PC-3 (cell line): ENCODE measurements around the gene FEN1. TPM values are rescaled to one million over a fixed set of nuclear protein-coding genes. Genes with fewer than 3 reads are reported as not detected.

Experiments used
- ATAC-seq: fragments of 200-7000 bp; cut with Tn5 transposase; 2 replicates; pipeline ENCODE4 v1.9.1; 2020; ENCODE audit warnings: mild to moderate bottlenecking, moderate library complexity
- BruUV-seq: library from RNA; stranded (reverse); fragments of 400-500 nt; replicated peaks from 2 replicates; lab custom pipeline; 2021; lab: Mats Ljungman, UMichigan
- CTCF ChIA-PET: fragments of 300-600 bp; sonication (Branson Sonifier 250); formaldehyde crosslinking; loops from one replicate; lab custom pipeline; 2022; ENCODE audit warnings: antibody characterized with exemption; lab: Charles Lee
- POLR2A ChIA-PET: fragments of 300-600 bp; sonication (Branson Sonifier 250); formaldehyde crosslinking; loops from one replicate; lab custom pipeline; 2022; ENCODE audit warnings: antibody characterized with exemption; ENCODE audit not compliant: unreplicated experiment; lab: Charles Lee
- DNase-seq: peaks from one replicate; pipeline ENCODE4 v3.0.0-alpha.2; 2015
- H2AFZ ChIP-seq: fragments of 300-600 bp; sonication (generic); 2 replicates; pipeline ENCODE4 v1.6.0; 2016; ENCODE audit warnings: antibody characterized with exemption, low read length
- H3F3A ChIP-seq: fragments of 300-600 bp; sonication (generic); one replicate; pipeline ENCODE4 v1.6.0; 2017; ENCODE audit warnings: antibody characterized with exemption, low read length, control low read depth, mild to moderate bottlenecking; ENCODE audit not compliant: unreplicated experiment
- H3K27ac ChIP-seq: fragments of 300-600 bp; sonication (generic); 2 replicates; pipeline ENCODE4 v1.5.1; 2016; ENCODE audit warnings: mild to moderate bottlenecking, low read length
- H3K27me3 ChIP-seq: fragments of 300-600 bp; sonication (generic); 2 replicates; pipeline ENCODE4 v1.6.1; 2016; ENCODE audit warnings: low read length, mixed read lengths
- H3K36me3 ChIP-seq: fragments of 300-600 bp; sonication (generic); 2 replicates; pipeline ENCODE4 v1.6.1; 2016; ENCODE audit warnings: low read depth, mixed run types, low read length, mixed read lengths
- H3K4me1 ChIP-seq: fragments of 300-600 bp; sonication (generic); 2 replicates; pipeline ENCODE4 v1.5.1; 2016; ENCODE audit warnings: low read length; ENCODE audit not compliant: insufficient read depth
- H3K4me2 ChIP-seq: fragments of 300-600 bp; sonication (generic); 2 replicates; pipeline ENCODE4 v1.6.0; 2016; ENCODE audit warnings: low read length
- H3K4me3 ChIP-seq: fragments of 300-600 bp; sonication (generic); 2 replicates; pipeline ENCODE4 v1.5.1; 2016; ENCODE audit warnings: mild to moderate bottlenecking, low read length, mixed read lengths
- H3K79me2 ChIP-seq: fragments of 300-600 bp; sonication (generic); 2 replicates; pipeline ENCODE4 v1.6.1; 2017; ENCODE audit warnings: low read length, mixed read lengths
- H3K9ac ChIP-seq: fragments of 300-600 bp; sonication (generic); 2 replicates; pipeline ENCODE4 v1.6.0; 2016; ENCODE audit warnings: mild to moderate bottlenecking, low read length
- H3K9me2 ChIP-seq: fragments of 300-600 bp; sonication (generic); replicated peaks from 2 replicates; pipeline ENCODE4 v1.6.1; 2016; ENCODE audit warnings: mixed run types, low read length, mixed read lengths
- H3K9me3 ChIP-seq: fragments of 300-600 bp; sonication (generic); 2 replicates; pipeline ENCODE4 v1.6.1; 2016; ENCODE audit warnings: low read length, mixed read lengths
- H4K20me1 ChIP-seq: fragments of 300-600 bp; sonication (generic); 2 replicates; pipeline ENCODE4 v1.6.1; 2016; ENCODE audit warnings: low read length, mixed read lengths
- EZH2 ChIP-seq: fragments of 300-600 bp; sonication (generic); IDR thresholded peaks from one replicate; pipeline ENCODE4 v1.6.1; 2017; ENCODE audit warnings: antibody characterized with exemption, mild to moderate bottlenecking, low read length; ENCODE audit not compliant: unreplicated experiment
- EZH2phosphoT487 ChIP-seq: fragments of 300-600 bp; sonication (generic); IDR thresholded peaks from 2 replicates; pipeline ENCODE4 v1.6.1; 2018; ENCODE audit warnings: mild to moderate bottlenecking, antibody characterized with exemption, low read length, borderline replicate concordance
- intact Hi-C: fragments of 100-400 bp; cut with micrococcal nuclease; formaldehyde crosslinking; loops from 2 replicates; pipeline ENCODE4 v1.9.0; 2023
- total RNA-seq: library from RNA; depleted of rRNA; stranded (reverse); fragments of >200 nt; gene quantifications from 2 replicates; pipeline ENCODE4 v1.2.3, GENCODE V29; 2014
- TF ChIP-seq, protein P1 (sequence below): fragments of 300-600 bp; sonication (generic); conservative IDR thresholded peaks from 2 replicates; pipeline ENCODE4 v1.5.1; 2017; ENCODE audit warnings: antibody characterized with exemption, low read depth, mild to moderate bottlenecking, low read length

The FEN1 gene
- total RNA-seq, 1 experiment from 2014 or later: 132 TPM

DNA sequence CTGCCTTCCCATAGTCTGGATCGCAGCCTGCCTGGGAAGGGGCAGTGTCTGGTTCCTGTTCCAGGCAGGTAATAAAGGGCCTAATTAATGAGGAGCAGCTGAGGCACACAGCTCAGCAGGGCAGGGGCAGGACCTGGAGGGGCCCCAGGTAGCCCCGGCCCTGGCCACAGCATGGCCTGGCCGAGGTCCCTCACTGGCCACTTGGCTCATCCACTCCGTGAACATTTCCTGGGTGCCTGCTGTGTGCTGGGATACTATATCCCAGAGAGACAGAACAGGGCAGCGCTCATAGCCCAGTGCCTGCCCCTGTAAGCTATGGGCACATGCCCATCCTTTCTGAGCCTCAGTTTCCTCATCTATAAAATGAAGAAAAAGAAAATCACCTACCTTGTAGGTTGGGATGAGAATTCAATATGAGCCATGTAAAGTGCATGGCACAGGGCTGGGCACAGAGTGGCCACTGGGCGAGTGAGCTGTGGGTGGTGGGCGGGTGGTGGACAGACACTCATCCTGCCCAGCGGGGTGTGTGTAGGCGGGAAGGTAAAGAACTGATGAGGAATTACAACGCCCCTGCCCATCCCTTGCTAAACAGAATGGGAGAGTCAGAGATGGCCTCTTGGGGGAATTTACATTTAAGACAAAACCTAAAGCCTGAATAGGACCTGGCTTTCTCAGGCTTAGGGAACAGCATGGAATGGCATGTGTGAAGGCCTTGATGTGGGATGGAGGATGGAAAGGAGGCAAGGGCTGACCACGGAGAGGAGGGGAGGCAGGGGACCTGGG lies 31.1 kb upstream of the FEN1 start:
- Histone ChIP-seq H3F3A (no peaks in the 10 kb centered on the region), H3K4me2 (no peak overlapping the region), H3K27me3 (no peaks in the 10 kb centered on the region), H3K36me3 (no peaks in the 10 kb centered on the region), H3K9me2 (no peaks in the 10 kb centered on the region), H3K4me1 (peaks cover 5% of the 10 kb centered on the region), H3K4me3 (no peak overlapping the region), H2AFZ (no peak overlapping the region), H4K20me1 (no peaks in the 10 kb centered on the region), H3K27ac (no peak overlapping the region), H3K79me2 (no peaks in the 10 kb centered on the region), H3K9me3 (no peaks in the 10 kb centered on the region), H3K9ac (no peak overlapping the region)
- ChIA-PET POLR2A (no interaction called here), CTCF (no interaction called here)
- BruUV-seq: no TSS peak
- ATAC-seq (no peak), DNase-seq (no peak)
- intact Hi-C loops: no loop called here
- TF ChIP-seq EZH2phosphoT487 (no peak), EZH2 (no peak)
- TF ChIP-seq, protein P1, sequence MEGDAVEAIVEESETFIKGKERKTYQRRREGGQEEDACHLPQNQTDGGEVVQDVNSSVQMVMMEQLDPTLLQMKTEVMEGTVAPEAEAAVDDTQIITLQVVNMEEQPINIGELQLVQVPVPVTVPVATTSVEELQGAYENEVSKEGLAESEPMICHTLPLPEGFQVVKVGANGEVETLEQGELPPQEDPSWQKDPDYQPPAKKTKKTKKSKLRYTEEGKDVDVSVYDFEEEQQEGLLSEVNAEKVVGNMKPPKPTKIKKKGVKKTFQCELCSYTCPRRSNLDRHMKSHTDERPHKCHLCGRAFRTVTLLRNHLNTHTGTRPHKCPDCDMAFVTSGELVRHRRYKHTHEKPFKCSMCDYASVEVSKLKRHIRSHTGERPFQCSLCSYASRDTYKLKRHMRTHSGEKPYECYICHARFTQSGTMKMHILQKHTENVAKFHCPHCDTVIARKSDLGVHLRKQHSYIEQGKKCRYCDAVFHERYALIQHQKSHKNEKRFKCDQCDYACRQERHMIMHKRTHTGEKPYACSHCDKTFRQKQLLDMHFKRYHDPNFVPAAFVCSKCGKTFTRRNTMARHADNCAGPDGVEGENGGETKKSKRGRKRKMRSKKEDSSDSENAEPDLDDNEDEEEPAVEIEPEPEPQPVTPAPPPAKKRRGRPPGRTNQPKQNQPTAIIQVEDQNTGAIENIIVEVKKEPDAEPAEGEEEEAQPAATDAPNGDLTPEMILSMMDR: no peak

DNA sequence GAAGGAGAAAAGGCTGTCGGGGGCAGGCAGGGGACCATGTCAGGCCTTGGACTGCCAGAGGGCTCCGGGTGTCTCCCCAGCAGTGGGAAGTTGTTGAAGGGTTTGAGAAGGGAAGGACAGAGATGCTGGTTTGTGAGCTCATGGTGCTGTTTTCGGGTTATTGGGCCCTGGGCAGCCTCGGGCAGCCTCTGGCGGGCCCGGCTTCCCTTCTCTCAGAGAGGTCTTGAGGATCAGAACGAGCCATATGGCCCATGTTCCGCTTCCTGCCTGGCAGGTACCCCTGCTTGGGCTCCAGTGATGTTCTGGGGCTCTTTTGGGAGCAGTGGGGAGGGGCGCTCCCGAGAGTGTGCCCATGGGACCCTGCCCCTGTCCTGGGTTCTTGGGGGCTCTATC lies 30.5 kb upstream of the FEN1 start:
- no peaks in the 10 kb centered on the region for H3K9me2 ChIP-seq
- H3K36me3 ChIP-seq: no peaks in the 10 kb centered on the region
- DNase-seq (no peak), ATAC-seq (no peak)
- H2AFZ ChIP-seq: no peak overlapping the region
- POLR2A ChIA-PET: no interaction called here
- no peak overlapping the region for H3K4me3 ChIP-seq
- no peaks in the 10 kb centered on the region for H4K20me1 ChIP-seq
- no peaks in the 10 kb centered on the region for H3K27me3 ChIP-seq
- BruUV-seq: no TSS peak
- no peak overlapping the region for H3K27ac ChIP-seq
- TF ChIP-seq EZH2phosphoT487 (no peak), EZH2 (no peak)
- TF ChIP-seq, protein P1: no peak
- H3K9ac ChIP-seq: no peak overlapping the region
- H3F3A ChIP-seq: no peaks in the 10 kb centered on the region
- no peaks in the 10 kb centered on the region for H3K9me3 ChIP-seq
- no peaks in the 10 kb centered on the region for H3K79me2 ChIP-seq
- CTCF ChIA-PET: no interaction called here
- intact Hi-C loops: no loop called here
- no peak overlapping the region for H3K4me2 ChIP-seq
- H3K4me1 ChIP-seq: no peaks in the 10 kb centered on the region

- no peaks in the 10 kb centered on the region for H3K36me3 ChIP-seq
- BruUV-seq: no TSS peak
- ChIA-PET CTCF (no interaction called here), POLR2A (no interaction called here)
- intact Hi-C loops: no loop called here
- DNase-seq (no peak), ATAC-seq (no peak)
- no peak overlapping the region for H3K9ac ChIP-seq
- H3K9me3 ChIP-seq: no peaks in the 10 kb centered on the region
- no peaks in the 10 kb centered on the region for H3K79me2 ChIP-seq
- H3K4me2 ChIP-seq: no peak overlapping the region
- H4K20me1 ChIP-seq: no peaks in the 10 kb centered on the region
- no peak overlapping the region for H2AFZ ChIP-seq
- TF ChIP-seq, protein P1: no peak
- no peak for TF ChIP-seq EZH2phosphoT487
- TF ChIP-seq EZH2: no peak
- H3K4me3 ChIP-seq: no peak overlapping the region
- no peaks in the 10 kb centered on the region for H3K9me2 ChIP-seq
- no peaks in the 10 kb centered on the region for H3F3A ChIP-seq
- H3K27me3 ChIP-seq: no peaks in the 10 kb centered on the region
- H3K27ac ChIP-seq: no peak overlapping the region
- no peaks in the 10 kb centered on the region for H3K4me1 ChIP-seq
Observed at GRCh38 chr11:61762798-61763197, 29.9 kb upstream of the FEN1 start.
